ENCODE data around the gene ARX.

The ARX gene

GRCh38 chrX:25016938-25017598 lies 1.3 kb upstream of the ARX start:
- no peak for DNase-seq (ENCODE audit: low read depth)

- DNase-seq (ENCODE audit: low read depth): no peak
Measured at GRCh38 chrX:25016361-25016671, 551 bp upstream of the ARX start.

- DNase-seq (ENCODE audit: low read depth): no peak
Measured at GRCh38 chrX:25014366-25014838, 1.4 kb downstream of the ARX start.

GRCh38 chrX:25013632-25014365 lies 2.0 kb downstream of the ARX start:
- no peak for DNase-seq (ENCODE audit: low read depth)

GRCh38 chrX:25012793-25013631 lies 2.8 kb downstream of the ARX start:
- no peak for DNase-seq (ENCODE audit: low read depth)

GRCh38 chrX:25012433-25012735 lies 3.4 kb downstream of the ARX start:
- no peak for DNase-seq (ENCODE audit: low read depth)

GRCh38 chrX:25011589-25012432 lies 4.0 kb downstream of the ARX start:
- DNase-seq (ENCODE audit: low read depth): no peak

DNA sequence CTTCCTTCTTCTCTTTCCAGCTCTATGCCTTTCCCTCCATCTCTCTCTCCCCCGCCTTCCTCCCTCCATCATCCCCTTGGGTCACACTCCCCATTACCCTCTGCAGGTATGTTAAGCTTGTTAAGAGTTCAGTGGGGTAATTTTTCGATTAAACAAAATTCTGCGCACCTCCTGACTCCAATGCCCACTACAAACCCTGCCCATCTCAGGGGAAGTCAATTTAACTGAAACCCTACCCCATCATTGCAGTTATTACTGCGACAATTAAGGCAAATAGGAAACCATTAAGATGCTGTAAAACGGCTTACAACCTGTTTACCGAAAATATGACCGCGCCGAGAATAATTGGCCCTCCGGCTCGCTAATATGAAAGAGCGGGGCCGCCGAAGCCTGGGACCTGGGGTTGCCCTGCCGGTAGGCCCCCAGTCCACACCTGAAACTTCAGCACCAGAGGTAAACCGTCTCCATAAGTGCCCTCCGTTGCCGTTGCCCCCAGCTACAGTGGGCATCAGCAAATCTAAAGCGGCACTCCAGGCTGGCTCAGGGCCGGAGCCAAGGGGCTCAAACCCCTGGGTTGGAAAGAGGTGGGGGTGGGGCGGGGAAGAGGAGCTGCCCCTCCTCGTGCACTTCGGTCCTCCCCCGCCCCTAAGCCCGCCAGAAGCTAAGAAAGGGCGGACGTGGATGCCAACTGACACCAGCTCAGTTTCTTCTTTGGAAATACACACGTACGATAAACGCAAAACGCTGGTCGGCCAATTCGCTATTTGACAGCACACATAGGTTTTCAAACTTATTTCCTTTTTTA lies 4.8 kb downstream of the ARX start:
- DNase-seq (ENCODE audit: low read depth): no peak

DNA sequence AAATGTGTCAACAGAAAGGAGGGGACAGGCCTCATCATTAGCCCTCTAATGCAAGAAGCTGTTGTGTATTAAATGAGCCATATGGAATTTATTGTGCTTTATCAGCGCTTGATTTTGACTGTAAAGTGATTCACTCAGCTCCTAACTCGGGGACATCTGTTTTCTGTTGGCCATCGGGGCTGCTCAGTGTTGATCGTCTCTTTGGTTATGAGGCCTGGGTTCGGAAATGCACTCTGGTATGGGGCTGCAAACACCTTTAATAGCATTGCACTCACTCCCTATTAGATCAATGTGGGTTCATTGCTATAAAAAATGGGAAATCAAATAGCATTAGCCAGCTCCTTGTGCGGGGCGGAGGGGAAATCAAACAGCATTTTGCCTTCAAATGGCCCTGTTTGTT lies 6.4 kb downstream of the ARX start:
- DNase-seq (ENCODE audit: low read depth): no peak

- DNase-seq (ENCODE audit: low read depth): no peak
Measured at GRCh38 chrX:25007059-25008053, 8.4 kb downstream of the ARX start.

- no peak for DNase-seq (ENCODE audit: low read depth)
Measured at GRCh38 chrX:25006586-25007058, 9.1 kb downstream of the ARX start.

- no peak for DNase-seq (ENCODE audit: low read depth)
Measured at GRCh38 chrX:25005382-25006185, 10.2 kb downstream of the ARX start.

DNA sequence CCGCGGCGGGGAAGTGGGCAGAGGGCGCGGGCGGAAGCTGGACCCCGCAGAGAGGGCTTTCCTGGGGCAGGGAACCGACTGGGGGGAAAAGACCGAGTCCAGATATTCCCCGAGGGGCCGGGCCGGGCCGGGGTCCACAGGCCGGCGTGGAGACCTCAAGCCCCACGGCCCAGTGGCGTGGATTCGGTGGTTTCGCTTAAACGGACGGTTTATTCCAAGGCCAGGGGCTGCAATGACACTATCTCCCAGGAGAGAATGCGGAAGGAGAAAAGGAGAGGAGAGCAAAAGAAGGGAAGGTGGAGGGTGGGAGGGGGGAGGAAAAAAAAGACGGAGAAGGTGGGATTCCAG lies 10.8 kb downstream of the ARX start:
- DNase-seq (ENCODE audit: low read depth): no peak

DNA sequence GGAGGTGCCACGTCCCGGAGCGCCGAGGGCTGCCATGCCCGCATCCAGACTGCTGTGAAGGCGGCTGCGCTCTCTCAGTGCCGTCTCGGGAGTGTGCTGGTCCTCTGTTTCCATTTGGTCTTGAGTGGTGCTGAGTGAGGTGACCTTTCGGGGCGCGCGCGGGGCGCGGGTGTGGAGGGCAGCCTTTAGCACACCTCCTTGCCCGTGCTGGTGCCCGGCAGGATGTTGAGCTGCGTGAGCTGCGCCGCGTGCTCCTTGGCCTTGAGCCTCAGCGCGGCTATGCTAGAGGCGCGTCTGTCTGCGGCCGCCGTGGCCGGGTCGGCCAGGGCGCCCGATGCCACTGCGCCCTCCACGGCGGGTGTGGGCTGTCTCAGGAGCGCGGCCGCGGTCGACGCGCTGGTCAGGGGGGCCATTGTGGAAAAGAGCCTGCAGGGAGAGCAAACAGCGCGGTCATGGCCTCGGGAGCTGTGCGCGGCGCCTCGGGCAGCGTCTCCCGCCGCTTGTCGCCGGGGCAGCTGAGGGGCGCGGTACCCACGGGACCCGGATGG lies 11.2 kb downstream of the ARX start:
- no peak for DNase-seq (ENCODE audit: low read depth)

- DNase-seq (ENCODE audit: low read depth): no peak
Measured at GRCh38 chrX:25004040-25004439, 11.7 kb downstream of the ARX start.

GRCh38 chrX:25003066-25003849 lies 12.5 kb downstream of the ARX start:
- no peak for DNase-seq (ENCODE audit: low read depth)

DNA sequence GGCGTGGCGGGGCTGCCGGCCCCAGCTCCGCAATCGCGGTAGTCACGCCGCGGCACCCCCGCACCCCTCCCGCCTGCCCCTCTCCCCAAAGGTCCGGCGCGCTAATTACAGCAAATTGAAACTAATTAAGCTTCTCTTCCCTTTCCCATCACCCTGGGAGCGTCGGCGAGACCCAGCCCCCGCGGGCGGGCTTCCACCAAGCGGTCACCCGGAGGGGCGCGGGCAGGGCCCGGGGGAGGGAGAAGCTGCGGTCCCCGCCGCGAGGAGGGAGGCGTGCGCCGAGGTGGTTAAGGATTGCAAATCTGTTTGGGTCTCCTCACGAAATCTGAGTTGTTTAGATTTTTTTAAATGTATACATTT lies 13.1 kb downstream of the ARX start:
- DNase-seq (ENCODE audit: low read depth): no peak
